Measurements from ENCODE around the gene MAD2L1. TPM values are rescaled to one million over a fixed set of nuclear protein-coding genes. Genes with fewer than 3 reads are reported as not detected.

MAD2L1 gene
- total RNA-seq (2022; extraction: Qiagen RNA extraction), result 43.5 to 74.4 TPM (median 46.8 TPM) in 5 replicates

GRCh38 chr4:120066517-120067340, at the start of gene MAD2L1:
MAD2L1 (minus strand) TSS chr4:120066848; CDS start chr4:120066734, 114 bp downstream.

